ENCODE measurements around the gene SAT2. TPM values are rescaled to one million over a fixed set of nuclear protein-coding genes. Genes with fewer than 3 reads are reported as not detected.
A peak's percentile ranks its signal among the peaks of the same experiment; 100 is the strongest.

SAT2 gene
- total RNA-seq, 1 experiment from 2014 or later, result 33.0 TPM

DNA sequence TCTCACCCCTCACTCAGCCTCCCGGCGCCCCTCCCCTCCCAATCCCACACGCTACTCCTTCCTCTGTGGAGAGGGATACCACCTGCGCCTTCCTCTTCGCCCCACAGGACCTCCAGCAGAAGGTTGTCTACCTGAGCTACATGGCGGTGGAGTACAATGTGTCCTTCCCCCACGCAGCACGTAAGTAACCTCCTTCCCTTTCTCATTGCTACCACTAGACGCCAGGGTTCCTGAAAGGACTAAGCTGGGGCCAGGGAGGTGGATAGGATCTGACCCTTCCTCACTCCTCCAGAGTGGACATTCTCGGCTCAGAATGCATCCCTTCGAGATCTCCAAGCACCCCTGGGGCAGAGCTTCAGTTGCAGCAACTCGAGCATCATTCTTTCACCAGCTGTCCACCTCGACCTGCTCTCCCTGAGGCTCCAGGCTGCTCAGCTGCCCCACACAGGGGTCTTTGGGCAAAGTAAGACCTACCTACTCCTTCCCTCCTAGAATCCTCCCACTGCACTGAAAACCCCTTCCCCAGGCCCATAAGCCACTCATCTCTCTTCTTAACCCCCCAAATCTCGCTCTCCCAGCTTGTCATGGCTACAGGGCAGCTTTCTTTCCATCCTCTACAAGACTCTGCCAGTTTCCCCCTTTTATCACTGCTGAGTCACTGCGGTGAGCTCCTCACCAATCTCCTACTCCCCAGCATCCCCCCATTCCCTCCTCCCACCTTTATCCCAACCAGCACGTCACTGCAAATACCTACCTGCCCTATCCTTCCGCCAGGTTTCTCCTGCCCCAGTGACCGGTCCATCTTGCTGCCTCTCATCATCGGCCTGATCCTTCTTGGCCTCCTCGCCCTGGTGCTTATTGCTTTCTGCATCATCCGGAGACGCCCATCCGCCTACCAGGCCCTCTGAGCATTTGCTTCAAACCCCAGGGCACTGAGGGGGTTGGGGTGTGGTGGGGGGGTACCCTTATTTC is 46.7 kb downstream of the SAT2 start:
- Histone ChIP-seq H3K27me3 (replicated peaks; ENCODE audit: control insufficient read depth, insufficient read depth, low read length) (no peaks in the 10 kb centered on the region), H3K4me3 (ENCODE audit: low read depth, low read length) (no peak overlapping the region), H3K4me1 (peaks cover 10% of the 10 kb centered on the region), H3K9me3 (no peaks in the 10 kb centered on the region), H3K36me3 (ENCODE audit: control insufficient read depth, insufficient read depth, low read length) (no peaks in the 10 kb centered on the region; the same call in 1 of the 2 replicates)
- Mint-ChIP-seq H3K4me1 (ENCODE audit: low read depth, unreplicated experiment) (peaks cover 25% of the 10 kb centered on the region), H3K36me3 (ENCODE audit: insufficient read depth, unreplicated experiment) (peaks cover 76% of the 10 kb centered on the region), H3K27me3 (ENCODE audit: insufficient read depth, unreplicated experiment) (no peaks in the 10 kb centered on the region), H3K27ac (ENCODE audit: unreplicated experiment) (peak overlapping the region; percentile 85), H3K9me3 (ENCODE audit: unreplicated experiment) (no peaks in the 10 kb centered on the region), H3K4me3 (ENCODE audit: unreplicated experiment) (peak overlapping the region; percentile 96)
- DNase-seq, result no peak
- POLR2A ChIA-PET, result no interaction called here
- CTCF ChIA-PET, result no interaction called here
- TF ChIP-seq, protein P1, sequence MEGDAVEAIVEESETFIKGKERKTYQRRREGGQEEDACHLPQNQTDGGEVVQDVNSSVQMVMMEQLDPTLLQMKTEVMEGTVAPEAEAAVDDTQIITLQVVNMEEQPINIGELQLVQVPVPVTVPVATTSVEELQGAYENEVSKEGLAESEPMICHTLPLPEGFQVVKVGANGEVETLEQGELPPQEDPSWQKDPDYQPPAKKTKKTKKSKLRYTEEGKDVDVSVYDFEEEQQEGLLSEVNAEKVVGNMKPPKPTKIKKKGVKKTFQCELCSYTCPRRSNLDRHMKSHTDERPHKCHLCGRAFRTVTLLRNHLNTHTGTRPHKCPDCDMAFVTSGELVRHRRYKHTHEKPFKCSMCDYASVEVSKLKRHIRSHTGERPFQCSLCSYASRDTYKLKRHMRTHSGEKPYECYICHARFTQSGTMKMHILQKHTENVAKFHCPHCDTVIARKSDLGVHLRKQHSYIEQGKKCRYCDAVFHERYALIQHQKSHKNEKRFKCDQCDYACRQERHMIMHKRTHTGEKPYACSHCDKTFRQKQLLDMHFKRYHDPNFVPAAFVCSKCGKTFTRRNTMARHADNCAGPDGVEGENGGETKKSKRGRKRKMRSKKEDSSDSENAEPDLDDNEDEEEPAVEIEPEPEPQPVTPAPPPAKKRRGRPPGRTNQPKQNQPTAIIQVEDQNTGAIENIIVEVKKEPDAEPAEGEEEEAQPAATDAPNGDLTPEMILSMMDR (IDR thresholded peaks at IDR 0.05; ENCODE audit: insufficient read depth in 1 of 2, low read depth in 1 of 2, low read length in 1 of 2, severe bottlenecking in 1 of 2, unreplicated experiment in 1 of 2), result no peak
- no TSS peak for BruUV-seq (replicated peaks)
- intact Hi-C loops (cut with micrococcal nuclease; ENCODE audit: unreplicated experiment), result no loop called here

DNA sequence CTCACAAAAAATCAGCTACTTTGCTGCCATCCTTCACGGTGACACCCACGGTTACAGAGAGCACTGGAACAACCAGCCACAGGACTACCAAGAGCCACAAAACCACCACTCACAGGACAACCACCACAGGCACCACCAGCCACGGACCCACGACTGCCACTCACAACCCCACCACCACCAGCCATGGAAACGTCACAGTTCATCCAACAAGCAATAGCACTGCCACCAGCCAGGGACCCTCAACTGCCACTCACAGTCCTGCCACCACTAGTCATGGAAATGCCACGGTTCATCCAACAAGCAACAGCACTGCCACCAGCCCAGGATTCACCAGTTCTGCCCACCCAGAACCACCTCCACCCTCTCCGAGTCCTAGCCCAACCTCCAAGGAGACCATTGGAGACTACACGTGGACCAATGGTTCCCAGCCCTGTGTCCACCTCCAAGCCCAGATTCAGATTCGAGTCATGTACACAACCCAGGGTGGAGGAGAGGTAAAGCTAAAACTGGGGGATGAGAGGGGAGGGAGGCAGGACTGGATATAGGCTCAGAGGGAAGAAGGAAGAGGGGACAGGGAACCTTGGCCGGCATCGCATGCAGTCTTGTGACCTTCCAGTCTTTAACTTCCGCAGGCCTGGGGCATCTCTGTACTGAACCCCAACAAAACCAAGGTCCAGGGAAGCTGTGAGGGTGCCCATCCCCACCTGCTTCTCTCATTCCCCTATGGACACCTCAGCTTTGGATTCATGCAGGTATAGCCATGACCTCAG is 47.6 kb downstream of the SAT2 start:
- H3K27ac Mint-ChIP-seq (ENCODE audit: unreplicated experiment), result peak overlapping the region; percentile 85
- Histone ChIP-seq H3K9me3 (no peaks in the 10 kb centered on the region), H3K27me3 (replicated peaks; ENCODE audit: control insufficient read depth, insufficient read depth, low read length) (no peaks in the 10 kb centered on the region), H3K36me3 (ENCODE audit: control insufficient read depth, insufficient read depth, low read length) (no peaks in the 10 kb centered on the region; the same call in 1 of the 2 replicates), H3K4me1 (peaks cover 12% of the 10 kb centered on the region), H3K4me3 (ENCODE audit: low read depth, low read length) (no peak overlapping the region)
- no peaks in the 10 kb centered on the region for H3K9me3 Mint-ChIP-seq (ENCODE audit: unreplicated experiment)
- DNase-seq, result no peak
- peaks cover 84% of the 10 kb centered on the region for H3K36me3 Mint-ChIP-seq (ENCODE audit: insufficient read depth, unreplicated experiment)
- TF ChIP-seq, protein P1 (IDR thresholded peaks at IDR 0.05; ENCODE audit: insufficient read depth in 1 of 2, low read depth in 1 of 2, low read length in 1 of 2, severe bottlenecking in 1 of 2, unreplicated experiment in 1 of 2), result no peak
- no peaks in the 10 kb centered on the region for H3K27me3 Mint-ChIP-seq (ENCODE audit: insufficient read depth, unreplicated experiment)
- ChIA-PET CTCF (no interaction called here), POLR2A (interaction anchor here (1.7 kb wide), 1 partner anchor 107 kb away, joined by 6 read pairs; the partner anchor contains the start of gene TP53)
- BruUV-seq (replicated peaks), result no TSS peak
- peak overlapping the region; percentile 96 for H3K4me3 Mint-ChIP-seq (ENCODE audit: unreplicated experiment)
- intact Hi-C loops (cut with micrococcal nuclease; ENCODE audit: unreplicated experiment), result no loop called here
- peaks cover 25% of the 10 kb centered on the region for H3K4me1 Mint-ChIP-seq (ENCODE audit: low read depth, unreplicated experiment)

All from Caco-2 (cell line).